Measurements from ENCODE around the gene MAGI2. TPM values are rescaled to one million over a fixed set of nuclear protein-coding genes. Genes with fewer than 3 reads are reported as not detected.
"Not testable (repeated sequence)": the region's sequence is repeated elsewhere in the genome, so short reads cannot be mapped to it uniquely, and the experiment has no call there.

The MAGI2 gene
- polyA plus RNA-seq, 4 donors = 36.8 to 43.5 (median 38.3) TPM

- DNase-seq (ENCODE audit: low read depth in 4 of 4, low spot score in 3 of 4) = no peak
Observed at GRCh38 chr7:79090543-79090942, 362.9 kb downstream of the MAGI2 start.

- no peak for DNase-seq (ENCODE audit: low read depth in 4 of 4, low spot score in 3 of 4)
Observed at GRCh38 chr7:79084423-79084822, 369.0 kb downstream of the MAGI2 start.

GRCh38 chr7:79079919-79080554, 373.4 kb downstream of the MAGI2 start:
- no peak for DNase-seq (ENCODE audit: low read depth in 4 of 4, low spot score in 3 of 4)

GRCh38 chr7:79078273-79078672, 375.2 kb downstream of the MAGI2 start:
- DNase-seq (ENCODE audit: low read depth in 4 of 4, low spot score in 3 of 4) = no peak

GRCh38 chr7:79071187-79071586, 382.3 kb downstream of the MAGI2 start:
- DNase-seq (ENCODE audit: low read depth in 4 of 4, low spot score in 3 of 4) = not testable (repeated sequence)

- no peak for DNase-seq (ENCODE audit: low read depth in 4 of 4, low spot score in 3 of 4)
Observed at GRCh38 chr7:79064187-79064823, 389.2 kb downstream of the MAGI2 start.

DNA sequence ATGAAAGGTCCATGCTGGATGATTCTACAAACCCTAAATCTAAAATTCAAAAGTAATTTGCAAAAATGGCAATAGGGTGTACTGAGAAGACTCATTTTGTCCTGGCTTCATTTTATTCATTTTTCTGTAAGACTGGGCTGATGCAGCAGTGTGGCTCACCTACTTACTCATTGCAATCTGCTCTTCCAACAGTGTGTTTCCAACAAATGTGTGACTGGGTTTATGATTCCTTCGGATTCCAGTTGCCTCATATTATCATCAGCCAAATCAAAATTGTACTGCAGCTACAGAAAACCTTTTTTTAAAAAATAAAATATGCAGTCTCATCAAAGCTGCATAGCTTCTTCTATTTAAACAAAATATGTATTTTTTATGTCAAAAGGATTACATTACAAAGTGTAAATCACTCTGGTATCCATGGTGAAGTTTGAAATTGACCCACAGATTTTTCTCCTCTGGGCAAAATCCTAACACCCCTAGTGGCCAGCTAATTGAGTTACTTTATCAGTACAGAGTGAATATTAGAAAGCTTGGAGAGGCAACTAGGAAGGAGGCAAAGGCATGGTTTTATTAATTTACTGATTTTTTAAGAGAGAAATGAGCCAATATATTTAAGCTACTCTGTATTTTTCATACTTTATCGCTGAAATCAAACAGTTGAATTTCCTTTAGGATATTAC, 390.3 kb downstream of the MAGI2 start:
- no peak for DNase-seq (ENCODE audit: low read depth in 4 of 4, low spot score in 3 of 4)

GRCh38 chr7:79060498-79060897, 393.0 kb downstream of the MAGI2 start:
- no peak for DNase-seq (ENCODE audit: low read depth in 4 of 4, low spot score in 3 of 4)

DNA sequence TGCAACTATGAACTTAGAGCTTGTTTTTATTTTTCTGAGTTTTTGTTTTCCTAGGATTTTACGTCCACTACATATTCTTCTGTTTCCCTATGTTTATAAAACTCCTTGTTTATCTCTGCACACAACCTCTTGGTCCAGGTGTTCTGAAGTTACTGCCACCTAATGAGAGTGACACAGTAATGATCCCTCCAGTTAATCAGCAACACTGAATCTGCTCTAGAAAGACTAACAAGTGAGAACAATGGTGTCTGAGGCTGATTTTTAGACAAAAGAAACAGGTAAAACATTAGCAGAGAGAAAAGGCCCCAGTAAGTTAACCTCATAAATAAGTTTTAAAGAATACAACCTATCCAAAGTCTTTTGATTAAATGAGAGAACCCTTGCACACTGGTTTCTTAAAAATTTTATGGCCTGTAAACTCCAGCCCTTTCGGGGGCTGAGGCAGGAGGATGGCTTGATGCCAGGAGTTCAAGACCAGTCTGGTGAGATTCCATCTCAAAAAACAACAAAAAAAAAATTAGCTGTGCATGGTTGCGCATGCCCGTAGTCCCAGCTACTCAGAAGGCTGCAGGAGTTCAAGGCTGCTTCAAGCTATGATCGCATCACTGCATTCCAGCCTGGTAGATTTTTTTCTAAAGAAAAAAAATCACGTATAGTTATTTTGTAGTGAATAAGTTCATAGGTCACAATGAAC, 397.6 kb downstream of the MAGI2 start:
- peak; percentile 10 to 58 (median 44) for DNase-seq (ENCODE audit: low read depth in 4 of 4, low spot score in 3 of 4)

DNA sequence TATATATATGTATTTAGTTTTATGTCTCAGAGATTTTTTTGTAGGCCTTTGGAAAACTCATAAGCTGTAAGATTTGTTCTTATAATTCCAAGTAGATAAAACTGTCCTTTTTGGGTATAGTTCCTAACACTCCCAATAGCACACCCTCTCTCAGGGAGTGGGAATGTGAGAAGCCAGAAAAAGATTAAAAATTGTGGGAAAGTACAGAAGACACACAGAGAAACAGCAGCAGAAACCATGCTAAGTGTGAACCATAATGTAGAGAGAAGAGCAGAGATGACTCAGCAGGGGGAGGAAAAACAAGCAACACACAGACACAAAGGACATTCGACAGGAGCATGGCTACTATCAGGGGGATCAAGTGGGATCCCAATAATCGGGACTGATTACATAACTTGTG, 401.6 kb downstream of the MAGI2 start:
- no peak for DNase-seq (ENCODE audit: low read depth in 4 of 4, low spot score in 3 of 4)

DNA sequence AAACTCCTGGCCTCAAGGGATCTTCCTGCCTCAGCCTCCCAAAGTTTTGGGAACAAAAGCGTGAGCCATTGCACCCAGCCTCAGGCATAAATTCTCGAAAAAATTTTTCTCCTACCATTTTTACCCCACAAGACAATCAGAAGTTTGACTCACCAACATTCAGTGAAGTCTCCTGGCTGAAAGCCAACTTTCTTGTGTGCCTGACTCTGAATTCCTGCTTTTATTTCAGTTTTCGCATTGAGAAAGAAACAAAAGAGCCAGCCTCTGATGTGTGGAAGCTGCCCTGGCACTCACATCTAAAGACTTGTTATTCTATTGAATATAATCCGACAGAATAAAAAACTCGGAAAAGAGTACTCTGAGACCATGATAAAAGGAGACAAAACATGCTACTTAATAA, 402.9 kb downstream of the MAGI2 start:
- peak in 1 of 4 donors; percentile 10 for DNase-seq (ENCODE audit: low read depth in 4 of 4, low spot score in 3 of 4)

DNA sequence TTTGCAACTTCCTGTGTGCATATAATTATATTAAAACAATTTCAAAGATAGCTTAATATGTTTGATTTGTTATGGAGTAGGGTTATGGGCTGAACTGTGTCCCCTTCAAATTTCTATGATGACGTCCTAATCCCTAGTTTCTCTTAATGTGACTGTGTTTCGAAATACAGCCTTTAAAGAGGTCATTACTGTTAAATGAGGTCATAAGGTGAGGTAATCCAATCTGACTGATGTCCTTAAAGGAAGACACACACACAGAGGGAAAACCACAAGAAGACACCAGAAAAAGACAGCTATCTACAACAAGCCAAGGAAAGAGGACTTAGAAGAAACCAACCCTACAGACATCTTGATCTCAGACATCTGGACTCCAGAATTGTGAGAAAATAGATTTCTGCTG, 407.4 kb downstream of the MAGI2 start:
- DNase-seq (ENCODE audit: low read depth in 4 of 4, low spot score in 3 of 4) = no peak

DNA sequence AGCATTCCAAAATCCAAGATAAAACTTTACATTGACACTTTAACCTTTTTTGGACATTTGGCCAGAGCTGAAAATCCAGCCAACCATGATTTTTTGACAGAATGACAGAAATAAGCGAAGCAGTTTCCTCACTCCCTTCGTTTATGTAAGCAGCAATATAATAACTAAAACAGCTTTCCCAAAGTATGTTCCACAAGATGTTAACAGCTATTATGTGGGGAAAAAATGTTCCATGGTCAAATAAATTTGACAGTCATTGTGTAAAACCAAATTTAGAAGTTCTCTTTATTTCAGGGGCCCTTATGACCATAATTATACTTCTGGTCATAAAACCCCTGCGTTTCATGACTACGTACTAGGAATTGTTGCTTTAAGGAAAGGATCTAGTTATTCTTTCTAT, 416.5 kb downstream of the MAGI2 start:
- no peak for DNase-seq (ENCODE audit: low read depth in 4 of 4, low spot score in 3 of 4)

DNA sequence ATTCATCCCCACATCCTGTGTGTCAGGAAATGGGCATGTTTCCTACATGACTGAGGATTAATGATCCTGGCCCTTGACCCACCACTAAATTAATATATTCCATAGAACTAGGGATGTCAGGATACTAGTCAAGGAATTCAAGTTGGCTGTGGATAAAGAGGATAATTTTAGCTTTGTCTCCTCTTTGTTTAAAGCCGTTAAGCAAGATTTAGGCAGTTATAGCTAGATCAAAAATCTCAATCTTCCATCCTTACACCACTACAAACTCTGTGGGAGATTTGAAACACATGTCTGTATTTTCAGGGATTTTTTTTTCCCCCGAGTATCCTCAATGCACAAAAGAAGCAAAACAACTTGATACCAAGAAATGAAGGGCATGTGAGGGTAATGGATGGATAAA, 417.1 kb downstream of the MAGI2 start:
- DNase-seq (ENCODE audit: low read depth in 4 of 4, low spot score in 3 of 4) = no peak

- no peak for DNase-seq (ENCODE audit: low read depth in 4 of 4, low spot score in 3 of 4)
Observed at GRCh38 chr7:79035858-79036257, 417.6 kb downstream of the MAGI2 start.

GRCh38 chr7:79034730-79035129, 418.7 kb downstream of the MAGI2 start:
- DNase-seq (ENCODE audit: low read depth in 4 of 4, low spot score in 3 of 4) = no peak

DNA sequence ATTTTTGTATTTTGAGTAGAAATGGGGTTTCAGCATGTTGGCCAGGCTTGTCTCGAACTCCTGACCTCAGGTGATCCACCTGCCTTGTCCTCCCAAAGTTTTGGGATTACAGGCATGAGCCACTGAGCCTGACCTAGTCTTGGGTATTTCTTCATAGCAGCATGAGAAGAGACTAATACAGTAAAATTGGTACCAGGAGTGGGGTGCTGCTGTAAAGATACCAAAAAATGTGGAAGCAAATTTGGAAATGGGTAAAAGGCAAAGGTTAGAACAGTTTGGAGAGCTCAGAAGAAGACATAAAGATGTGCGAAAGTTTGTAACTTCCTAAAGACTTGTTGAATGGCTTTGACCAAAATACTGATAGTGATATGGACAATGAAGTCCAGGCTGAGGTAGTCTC, 433.8 kb downstream of the MAGI2 start:
- not testable (repeated sequence) for DNase-seq (ENCODE audit: low read depth in 4 of 4, low spot score in 3 of 4)

DNA sequence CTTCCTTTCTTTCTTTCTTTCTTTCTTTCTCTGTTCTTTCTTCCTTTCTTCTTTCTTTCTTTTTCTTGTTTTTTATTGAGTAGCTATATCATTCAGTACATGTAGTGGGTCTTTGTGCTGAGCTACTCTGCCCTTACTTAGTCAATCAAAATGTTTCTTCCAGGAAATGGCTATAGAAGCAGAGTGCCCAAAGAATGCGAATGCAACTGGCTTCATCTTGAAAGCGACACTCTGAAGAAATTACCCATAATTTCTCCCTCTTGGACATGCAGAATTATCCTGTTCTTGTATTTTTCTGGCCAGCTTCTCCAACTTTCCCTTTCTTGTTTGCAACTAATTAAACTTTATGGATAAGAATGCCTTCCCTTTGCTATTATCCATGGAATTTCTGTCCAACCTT, 441.5 kb downstream of the MAGI2 start:
- DNase-seq (ENCODE audit: low read depth in 4 of 4, low spot score in 3 of 4) = no peak

GRCh38 chr7:79009647-79010046, 443.8 kb downstream of the MAGI2 start:
- no peak for DNase-seq (ENCODE audit: low read depth in 4 of 4, low spot score in 3 of 4)

DNA sequence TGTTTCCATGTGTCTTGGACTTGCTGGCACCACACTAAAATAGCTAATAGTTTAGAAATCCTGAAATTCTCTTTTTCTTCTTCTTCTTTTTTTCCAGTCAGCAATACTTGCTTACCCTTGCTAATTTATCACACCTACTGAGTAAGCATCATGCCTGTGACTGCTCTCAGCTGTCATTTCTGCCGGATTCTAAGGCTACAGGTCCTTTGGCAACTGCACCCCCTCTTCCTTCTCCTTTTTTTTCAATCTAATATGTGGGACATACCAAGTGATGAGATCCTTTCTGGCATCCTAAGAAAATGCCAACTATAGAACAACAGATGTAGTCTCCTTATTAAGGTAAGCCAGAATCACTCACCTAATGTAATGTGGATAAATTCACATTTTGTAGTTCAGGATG, 444.7 kb downstream of the MAGI2 start:
- DNase-seq (ENCODE audit: low read depth in 4 of 4, low spot score in 3 of 4) = no peak

GRCh38 chr7:78996013-78996412, 457.5 kb downstream of the MAGI2 start:
- DNase-seq (ENCODE audit: low read depth in 4 of 4, low spot score in 3 of 4) = no peak

Measured in right renal pelvis (tissue), 4 donors.